Measurements from ENCODE around the gene XKR8.

The XKR8 gene

GRCh38 chr1:27974417-27974781 lies 14.6 kb downstream of the XKR8 start:
- Histone ChIP-seq H3K27me3 (replicated peaks; ENCODE audit: insufficient read depth, low read length) (no peaks in the 10 kb centered on the region), H3K9me2 (replicated peaks; ENCODE audit: insufficient read depth, low read length) (no peaks in the 10 kb centered on the region), H3K36me3 (replicated peaks; ENCODE audit: insufficient read depth, low read length) (no peaks in the 10 kb centered on the region), H3K27ac (ENCODE audit: low read length) (no peak overlapping the region), H3K4me1 (ENCODE audit: low read length) (no peaks in the 10 kb centered on the region), H2AFZ (ENCODE audit: low read length) (no peak overlapping the region), H3K9me3 (replicated peaks; ENCODE audit: insufficient read depth, low read length) (no peaks in the 10 kb centered on the region), H3F3A (ENCODE audit: insufficient read depth, low read length) (no peaks in the 10 kb centered on the region), H3K79me2 (ENCODE audit: low read length) (no peaks in the 10 kb centered on the region), H3K4me3 (ENCODE audit: low read length) (no peak overlapping the region), H3K9ac (ENCODE audit: low read length) (no peak overlapping the region), H3K4me2 (ENCODE audit: low read depth, low read length) (no peak overlapping the region), H4K20me1 (ENCODE audit: insufficient read depth, low read length) (no peaks in the 10 kb centered on the region)
- DNase-seq, result no peak
- TF ChIP-seq CTCF (IDR thresholded peaks at IDR 0.05; ENCODE audit: low read length) (no peak), EZH2 (optimal IDR thresholded peaks at IDR 0.05; ENCODE audit: low read depth, low read length) (no peak), EZH2phosphoT487 (IDR thresholded peaks at IDR 0.05; ENCODE audit: low read length) (no peak)

GRCh38 chr1:27979151-27979858 lies 19.5 kb downstream of the XKR8 start:
- no peaks in the 10 kb centered on the region for H3K9me3 ChIP-seq (replicated peaks; ENCODE audit: insufficient read depth, low read length)
- no peak overlapping the region for H2AFZ ChIP-seq (ENCODE audit: low read length)
- TF ChIP-seq CTCF (IDR thresholded peaks at IDR 0.05; ENCODE audit: low read length) (peak; percentile 38), EZH2 (optimal IDR thresholded peaks at IDR 0.05; ENCODE audit: low read depth, low read length) (no peak)
- no peak overlapping the region for H3K9ac ChIP-seq (ENCODE audit: low read length)
- no peak overlapping the region for H3K4me2 ChIP-seq (ENCODE audit: low read depth, low read length)
- no peaks in the 10 kb centered on the region for H3K27me3 ChIP-seq (replicated peaks; ENCODE audit: insufficient read depth, low read length)
- no peaks in the 10 kb centered on the region for H3K36me3 ChIP-seq (replicated peaks; ENCODE audit: insufficient read depth, low read length)
- no peaks in the 10 kb centered on the region for H3K79me2 ChIP-seq (ENCODE audit: low read length)
- H3F3A ChIP-seq (ENCODE audit: insufficient read depth, low read length), result no peaks in the 10 kb centered on the region; the same call in 1 of the 2 replicates
- DNase-seq, result peak; percentile 52
- no peaks in the 10 kb centered on the region for H3K4me1 ChIP-seq (ENCODE audit: low read length)
- H3K9me2 ChIP-seq (replicated peaks; ENCODE audit: insufficient read depth, low read length), result no peaks in the 10 kb centered on the region
- H3K4me3 ChIP-seq (ENCODE audit: low read length), result no peak overlapping the region
- no peaks in the 10 kb centered on the region for H4K20me1 ChIP-seq (ENCODE audit: insufficient read depth, low read length)
- H3K27ac ChIP-seq (ENCODE audit: low read length), result no peak overlapping the region

GRCh38 chr1:27979859-27980201 lies 20.1 kb downstream of the XKR8 start:
- no peaks in the 10 kb centered on the region for H4K20me1 ChIP-seq (ENCODE audit: insufficient read depth, low read length)
- TF ChIP-seq EZH2phosphoT487 (IDR thresholded peaks at IDR 0.05; ENCODE audit: low read length), result no peak
- no peaks in the 10 kb centered on the region for H3K36me3 ChIP-seq (replicated peaks; ENCODE audit: insufficient read depth, low read length)
- H3F3A ChIP-seq (ENCODE audit: insufficient read depth, low read length), result no peaks in the 10 kb centered on the region; the same call in 1 of the 2 replicates
- H3K4me3 ChIP-seq (ENCODE audit: low read length), result no peak overlapping the region
- no peaks in the 10 kb centered on the region for H3K4me1 ChIP-seq (ENCODE audit: low read length)
- no peak overlapping the region for H3K4me2 ChIP-seq (ENCODE audit: low read depth, low read length)
- no peak overlapping the region for H3K9ac ChIP-seq (ENCODE audit: low read length)
- no peak overlapping the region for H2AFZ ChIP-seq (ENCODE audit: low read length)
- no peaks in the 10 kb centered on the region for H3K9me2 ChIP-seq (replicated peaks; ENCODE audit: insufficient read depth, low read length)
- H3K27me3 ChIP-seq (replicated peaks; ENCODE audit: insufficient read depth, low read length), result no peaks in the 10 kb centered on the region
- no peak for DNase-seq
- H3K79me2 ChIP-seq (ENCODE audit: low read length), result no peaks in the 10 kb centered on the region
- no peaks in the 10 kb centered on the region for H3K9me3 ChIP-seq (replicated peaks; ENCODE audit: insufficient read depth, low read length)
- H3K27ac ChIP-seq (ENCODE audit: low read length), result no peak overlapping the region

GRCh38 chr1:27980216-27980845 lies 20.6 kb downstream of the XKR8 start:
- Histone ChIP-seq H2AFZ (ENCODE audit: low read length) (no peak overlapping the region), H3K27me3 (replicated peaks; ENCODE audit: insufficient read depth, low read length) (no peaks in the 10 kb centered on the region), H3K36me3 (replicated peaks; ENCODE audit: insufficient read depth, low read length) (no peaks in the 10 kb centered on the region), H3K4me3 (ENCODE audit: low read length) (no peak overlapping the region), H3K9ac (ENCODE audit: low read length) (no peak overlapping the region), H3K79me2 (ENCODE audit: low read length) (no peaks in the 10 kb centered on the region), H3K9me3 (replicated peaks; ENCODE audit: insufficient read depth, low read length) (no peaks in the 10 kb centered on the region), H3K4me2 (ENCODE audit: low read depth, low read length) (no peak overlapping the region), H3K27ac (ENCODE audit: low read length) (no peak overlapping the region), H4K20me1 (ENCODE audit: insufficient read depth, low read length) (no peaks in the 10 kb centered on the region), H3K4me1 (ENCODE audit: low read length) (no peaks in the 10 kb centered on the region), H3K9me2 (replicated peaks; ENCODE audit: insufficient read depth, low read length) (no peaks in the 10 kb centered on the region), H3F3A (ENCODE audit: insufficient read depth, low read length) (no peaks in the 10 kb centered on the region; the same call in 1 of the 2 replicates)
- TF ChIP-seq EZH2 (optimal IDR thresholded peaks at IDR 0.05; ENCODE audit: low read depth, low read length), result no peak
- TF ChIP-seq CTCF (IDR thresholded peaks at IDR 0.05; ENCODE audit: low read length), result no peak
- TF ChIP-seq EZH2phosphoT487 (IDR thresholded peaks at IDR 0.05; ENCODE audit: low read length), result no peak
- DNase-seq, result no peak

All from MM.1S (cell line).